Neuronal stem cell (in vitro differentiated cells): ENCODE measurements around the gene SLC8B1.

Experiments
- DNase-seq: peaks from one replicate; pipeline ENCODE4 v3.0.0-alpha.2; 2013; ENCODE audit warnings: low spot score
- H2AFZ ChIP-seq: one replicate; pipeline ENCODE4 v1.6.1; 2013; ENCODE audit warnings: mild to moderate bottlenecking, low read length, inconsistent platforms
- H2AK5ac ChIP-seq: 2 replicates; pipeline ENCODE4 v1.6.1; 2013; ENCODE audit warnings: low read depth, mild to moderate bottlenecking, inconsistent platforms, low read length, moderate library complexity, mixed read lengths
- H2BK120ac ChIP-seq: 2 replicates; pipeline ENCODE4 v1.6.1; 2013; ENCODE audit warnings: low read depth, mild to moderate bottlenecking, inconsistent platforms, low read length, moderate library complexity, mixed read lengths
- H2BK12ac ChIP-seq: one replicate; pipeline ENCODE4 v1.6.1; 2013; ENCODE audit warnings: low read length, inconsistent platforms
- H2BK15ac ChIP-seq: 2 replicates; pipeline ENCODE4 v1.6.1; 2013; ENCODE audit warnings: mild to moderate bottlenecking, low read length, inconsistent platforms, mixed read lengths
- H2BK5ac ChIP-seq: one replicate; pipeline ENCODE4 v1.6.1; 2013; ENCODE audit warnings: inconsistent platforms, mild to moderate bottlenecking, low read length, moderate library complexity
- H3K14ac ChIP-seq: one replicate; pipeline ENCODE4 v1.6.1; 2013; ENCODE audit warnings: low read length, inconsistent platforms
- H3K18ac ChIP-seq: 2 replicates; pipeline ENCODE4 v1.6.1; 2013; ENCODE audit warnings: low read length, inconsistent platforms
- H3K23ac ChIP-seq: 2 replicates; pipeline ENCODE4 v1.6.1; 2013; ENCODE audit warnings: low read depth, mild to moderate bottlenecking, mixed read lengths, low read length, inconsistent platforms; ENCODE audit not compliant: poor library complexity
- H3K27ac ChIP-seq: replicated peaks from 3 replicates; pipeline ENCODE4 v1.5.1; 2013; ENCODE audit warnings: low read length, inconsistent platforms
- H3K27me3 ChIP-seq, 3 experiments: 2 replicates each; pipeline ENCODE4 v1.6.1; 2013; ENCODE audit warnings: low read length in 3 of 3, mild to moderate bottlenecking in 2 of 3, inconsistent platforms in 1 of 3, low read depth in 1 of 3, mixed read lengths in 1 of 3, moderate library complexity in 1 of 3; ENCODE audit not compliant: control insufficient read depth in 3 of 3, insufficient read depth in 3 of 3
- H3K36me3 ChIP-seq, 2 donors: replicated peaks in 1 of 2; 2 replicates each; pipeline ENCODE4 v1.6.1; 2013; ENCODE audit warnings: low read length in 2 of 2; ENCODE audit not compliant: control insufficient read depth in 2 of 2, insufficient read depth in 2 of 2
- H3K4ac ChIP-seq: 2 replicates; pipeline ENCODE4 v1.6.1; 2013; ENCODE audit warnings: inconsistent platforms, mild to moderate bottlenecking, low read length, moderate library complexity
- H3K4me1 ChIP-seq, 2 donors: 1 replicate in 1 of 2; 2 replicates in 1 of 2; pipeline ENCODE4 v1.6.1; 2013; ENCODE audit warnings: low read length in 2 of 2, low read depth in 1 of 2; ENCODE audit not compliant: control insufficient read depth in 2 of 2, insufficient read depth in 1 of 2
- H3K4me2 ChIP-seq: one replicate; pipeline ENCODE4 v1.6.1; 2013; ENCODE audit warnings: mild to moderate bottlenecking, low read length, inconsistent platforms; ENCODE audit not compliant: insufficient read depth, poor library complexity, severe bottlenecking
- H3K4me3 ChIP-seq, 2 donors: 2 replicates each; pipeline ENCODE4 v1.5.1; 2013; ENCODE audit warnings: low read length in 2 of 2, mild to moderate bottlenecking in 2 of 2, inconsistent platforms in 1 of 2, moderate library complexity in 1 of 2
- H3K79me1 ChIP-seq: one replicate; pipeline ENCODE4 v1.6.1; 2013; ENCODE audit warnings: low read depth, mild to moderate bottlenecking, inconsistent platforms, low read length, moderate library complexity
- H3K9ac ChIP-seq: one replicate; pipeline ENCODE4 v1.6.1; 2013; ENCODE audit warnings: mild to moderate bottlenecking, low read depth, low read length, inconsistent platforms; ENCODE audit not compliant: poor library complexity
- H3K9me3 ChIP-seq, 2 donors: replicated peaks in 1 of 2; 2 replicates each; pipeline versions ENCODE3 to v1.6.1; 2013; ENCODE audit warnings: low read length in 2 of 2, mild to moderate bottlenecking in 2 of 2, inconsistent platforms in 1 of 2, low read depth in 1 of 2, mixed read lengths in 1 of 2, moderate library complexity in 1 of 2; ENCODE audit not compliant: control insufficient read depth in 2 of 2, insufficient read depth in 1 of 2
- H4K8ac ChIP-seq: one replicate; pipeline ENCODE4 v1.6.1; 2013; ENCODE audit warnings: low read depth, mild to moderate bottlenecking, inconsistent platforms, low read length, moderate library complexity
- H4K91ac ChIP-seq: one replicate; pipeline ENCODE4 v1.6.1; 2013; ENCODE audit warnings: low read length, low read depth, mild to moderate bottlenecking, inconsistent platforms; ENCODE audit not compliant: poor library complexity
- WGBS, 2 donors: extraction: QIAGEN DNeasy Blood & Tissue Kit; methylation state at CpG; one replicate each; pipeline ENCODE4 v1.1.7; 2013; ENCODE audit warnings: missing lambda C conversion rate in 2 of 2, mixed read lengths in 1 of 2; ENCODE audit not compliant: insufficient read length in 2 of 2, insufficient replicate concordance in 1 of 2; ENCODE audit errors: extremely low coverage in 2 of 2; 5-methylcytosine and 5-hydroxymethylcytosine counted together

SLC8B1 gene

DNA sequence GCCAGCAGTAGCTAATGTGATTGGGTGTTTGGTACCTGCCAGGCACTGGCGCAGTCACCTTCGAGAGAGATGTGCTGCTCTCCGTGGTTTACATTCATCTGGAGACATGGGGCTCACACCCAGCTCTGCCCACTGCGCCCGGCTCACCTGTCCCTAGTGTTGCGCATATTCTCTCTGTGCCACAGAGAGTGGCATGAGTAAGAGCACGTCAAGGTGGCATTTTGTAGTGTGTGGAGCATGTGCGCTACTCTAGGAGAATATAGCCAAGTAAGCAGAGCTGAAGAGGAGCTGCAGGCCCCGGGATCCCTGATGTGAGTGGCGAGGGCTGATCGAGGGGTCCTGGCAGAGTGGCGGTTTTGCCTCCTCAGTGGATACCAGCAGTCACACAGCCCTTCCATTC lies 66.8 kb downstream of the SLC8B1 start:
- no CpG with 5 or more reads among the region's 12 CpGs for WGBS, 2 donors
- Histone ChIP-seq H4K8ac (no peak overlapping the region), H3K4me1 (peaks cover 14 to 15% of the 10 kb centered on the region in 2 donors), H3K27me3 (no peaks in the 10 kb centered on the region), H2BK15ac (no peak overlapping the region), H2BK12ac (no peak overlapping the region), H3K18ac (no peak overlapping the region), H3K4me3 (no peak overlapping the region), H3K9ac (no peak overlapping the region), H3K4me2 (no peak overlapping the region), H2AK5ac (no peak overlapping the region), H3K14ac (no peak overlapping the region), H3K23ac (no peak overlapping the region), H3K27ac (no peak overlapping the region), H2BK120ac (no peak overlapping the region), H3K36me3 (no peaks in the 10 kb centered on the region), H3K4ac (no peak overlapping the region), H3K9me3 (no peaks in the 10 kb centered on the region), H4K91ac (no peak overlapping the region), H2AFZ (no peak overlapping the region), H2BK5ac (peak overlapping the region; percentile 59), H3K79me1 (no peaks in the 10 kb centered on the region)
- no peak for DNase-seq

DNA sequence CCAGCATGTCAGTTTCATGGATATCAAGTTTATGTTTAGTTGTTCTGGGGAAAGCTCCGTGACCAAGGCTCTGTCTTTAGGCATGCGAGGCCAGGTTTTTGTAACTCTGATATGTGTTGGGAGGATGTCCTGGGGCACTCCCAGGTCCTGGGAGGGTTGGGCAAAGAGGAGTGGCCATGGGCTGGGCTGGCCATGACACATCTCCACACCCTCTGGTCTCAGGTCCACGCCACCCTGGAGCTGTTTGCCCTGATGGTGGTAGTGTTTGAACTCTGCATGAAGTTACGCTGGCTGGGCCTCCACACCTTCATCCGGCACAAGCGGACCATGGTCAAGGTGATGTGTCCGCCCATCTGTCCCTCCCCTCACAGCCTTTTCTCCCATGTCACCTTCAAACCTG lies 67.3 kb downstream of the SLC8B1 start:
- Histone ChIP-seq H3K9ac (no peak overlapping the region), H2AK5ac (no peak overlapping the region), H3K79me1 (no peaks in the 10 kb centered on the region), H2BK15ac (no peak overlapping the region), H4K91ac (no peak overlapping the region), H3K9me3 (no peaks in the 10 kb centered on the region), H2BK120ac (no peak overlapping the region), H3K4me3 (no peak overlapping the region), H3K4ac (no peak overlapping the region), H3K18ac (no peak overlapping the region), H3K4me1 (peaks cover 9 to 10% of the 10 kb centered on the region in 2 donors), H2BK12ac (no peak overlapping the region), H3K23ac (no peak overlapping the region), H3K36me3 (no peaks in the 10 kb centered on the region), H3K14ac (no peak overlapping the region), H2BK5ac (no peak overlapping the region), H3K27me3 (no peaks in the 10 kb centered on the region), H3K27ac (no peak overlapping the region), H2AFZ (no peak overlapping the region), H4K8ac (no peak overlapping the region), H3K4me2 (no peak overlapping the region)
- WGBS, 2 donors, result no CpG with 5 or more reads among the region's 7 CpGs
- DNase-seq, result no peak

DNA sequence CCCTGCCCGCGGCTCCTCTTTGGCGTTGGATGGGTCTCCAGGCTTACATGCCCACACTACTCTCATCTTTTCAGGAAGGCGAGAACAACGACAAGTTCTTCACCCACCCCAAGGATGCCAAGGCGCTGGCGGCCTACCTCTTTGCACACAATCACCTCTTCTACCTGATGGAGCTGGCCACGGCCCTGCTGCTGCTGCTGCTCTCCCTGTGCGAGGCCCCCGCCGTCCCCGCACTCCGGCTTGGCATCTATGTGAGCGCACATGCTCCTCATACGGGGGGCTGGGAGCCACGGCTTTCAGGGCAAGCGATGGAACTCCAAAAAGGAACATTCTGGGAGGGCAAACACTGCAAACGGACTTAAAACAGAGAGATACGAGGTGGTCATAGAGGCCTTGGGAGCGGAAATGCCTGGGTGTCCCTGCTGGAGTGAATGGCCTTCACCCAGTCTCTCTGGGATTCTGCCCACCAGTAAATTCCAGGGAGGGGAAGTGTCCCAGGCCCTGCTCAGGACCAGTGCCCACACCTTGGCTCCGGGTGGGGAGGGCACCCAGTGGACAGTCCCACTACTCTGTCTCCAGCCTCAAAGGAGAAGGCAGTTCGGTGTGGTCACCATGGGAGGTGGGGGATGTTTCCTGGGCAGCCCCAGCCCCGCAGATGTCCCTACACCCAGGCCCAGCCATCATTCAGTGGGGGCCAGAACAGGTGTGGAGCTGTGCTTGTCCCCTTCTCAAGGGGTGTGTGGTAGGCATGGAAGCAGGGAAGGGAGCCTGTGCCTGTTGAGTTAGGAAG lies 68.6 kb downstream of the SLC8B1 start:
- no CpG with 5 or more reads among the region's 23 CpGs for WGBS, 2 donors

DNA sequence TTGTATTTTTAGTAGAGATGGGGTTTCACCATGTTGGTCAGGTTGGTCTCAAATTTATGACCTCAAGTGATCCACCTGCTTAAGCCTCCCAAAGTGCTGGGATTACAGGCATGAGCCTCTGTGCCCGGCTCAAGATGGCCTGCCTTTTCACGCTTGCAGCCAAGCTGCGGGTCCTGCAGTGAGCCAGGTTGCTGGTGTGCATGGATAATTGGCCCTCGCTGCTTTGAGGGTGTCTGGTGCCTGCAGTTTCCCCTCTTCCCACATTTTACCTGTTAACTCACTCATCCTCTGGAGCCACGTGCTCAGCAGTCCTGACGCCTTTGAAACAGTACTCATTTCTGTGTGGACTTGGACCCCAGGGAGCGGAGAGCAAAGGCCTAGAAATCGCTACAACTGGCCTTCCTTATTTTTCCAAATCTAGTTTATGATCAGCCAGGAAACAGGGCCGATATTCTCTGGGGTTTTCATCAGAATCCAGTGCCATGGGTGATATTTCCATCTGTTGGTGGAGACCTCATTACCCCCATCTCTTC lies 71.4 kb downstream of the SLC8B1 start:
- no peak overlapping the region for H2BK5ac ChIP-seq
- no peak overlapping the region for H3K27ac ChIP-seq
- H4K91ac ChIP-seq, result no peak overlapping the region
- no peak overlapping the region for H3K14ac ChIP-seq
- no peak for DNase-seq
- no peak overlapping the region for H2BK15ac ChIP-seq
- H4K8ac ChIP-seq, result no peak overlapping the region
- H3K4ac ChIP-seq, result no peak overlapping the region
- H3K27me3 ChIP-seq, result no peaks in the 10 kb centered on the region
- no peak overlapping the region for H2AK5ac ChIP-seq
- H3K23ac ChIP-seq, result no peak overlapping the region
- no peak overlapping the region for H2BK120ac ChIP-seq
- no peak overlapping the region for H3K4me2 ChIP-seq
- H3K4me1 ChIP-seq, result peaks cover 2% of the 10 kb centered on the region in 2 donors
- no peak overlapping the region for H3K18ac ChIP-seq
- no peak overlapping the region for H2AFZ ChIP-seq
- H3K4me3 ChIP-seq, result no peak overlapping the region
- H3K36me3 ChIP-seq, result no peaks in the 10 kb centered on the region
- H3K9ac ChIP-seq, result no peak overlapping the region
- no peaks in the 10 kb centered on the region for H3K9me3 ChIP-seq
- no peaks in the 10 kb centered on the region for H3K79me1 ChIP-seq
- H2BK12ac ChIP-seq, result no peak overlapping the region
- WGBS, 2 donors, result no CpG with 5 or more reads among the region's 9 CpGs

More for the DNA sequence above, 68.6 kb downstream of the SLC8B1 start:
- peak overlapping the region; percentile 25 for H3K14ac ChIP-seq
- no peaks in the 10 kb centered on the region for H3K27me3 ChIP-seq
- no peak overlapping the region for H4K8ac ChIP-seq
- H2BK5ac ChIP-seq, result no peak overlapping the region
- no peak overlapping the region for H2AFZ ChIP-seq
- H3K9ac ChIP-seq, result no peak overlapping the region
- H3K4ac ChIP-seq, result no peak overlapping the region
- H3K4me3 ChIP-seq, result no peak overlapping the region
- no peak overlapping the region for H4K91ac ChIP-seq
- H3K4me2 ChIP-seq, result no peak overlapping the region
- no peak overlapping the region for H2BK15ac ChIP-seq
- H3K36me3 ChIP-seq, result no peaks in the 10 kb centered on the region
- no peak overlapping the region for H2BK12ac ChIP-seq
- H3K4me1 ChIP-seq, result no peaks in the 10 kb centered on the region
- H3K9me3 ChIP-seq, result no peaks in the 10 kb centered on the region
- H3K18ac ChIP-seq, result peak overlapping the region; percentile 59
- no peak overlapping the region for H3K23ac ChIP-seq
- no peak overlapping the region for H2AK5ac ChIP-seq
- H3K79me1 ChIP-seq, result no peaks in the 10 kb centered on the region
- DNase-seq, result no peak
- H3K27ac ChIP-seq, result no peak overlapping the region
- no peak overlapping the region for H2BK120ac ChIP-seq
